ENCODE results near the gene DFFB. TPM values are rescaled to one million over a fixed set of nuclear protein-coding genes. Genes with fewer than 3 reads are reported as not detected.

DFFB gene
- total RNA-seq, 1 experiment from 2014 or later, result 17.1 TPM

DNA sequence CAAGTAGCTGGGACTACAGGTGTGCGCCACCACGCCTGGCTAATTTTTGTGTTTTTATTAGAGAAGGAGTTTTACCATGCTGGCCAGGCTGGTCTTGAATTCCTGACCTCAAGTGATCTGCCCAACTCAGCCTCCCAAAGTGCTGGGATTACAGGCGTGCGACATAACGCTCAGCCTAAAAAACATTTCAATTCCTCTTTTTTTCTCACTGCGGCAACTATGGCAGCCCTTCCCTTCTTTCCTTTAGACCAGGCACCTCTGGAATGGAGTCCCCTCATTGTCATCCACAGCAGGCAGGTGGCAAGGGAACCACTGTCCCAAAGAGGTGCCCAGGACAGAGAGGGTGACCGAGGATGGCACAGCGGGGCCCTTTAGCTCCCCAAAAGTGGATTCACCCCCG is 14.4 kb upstream of the DFFB start:
- BruUV-seq (replicated peaks), result no TSS peak
- H3K9me2 ChIP-seq (replicated peaks; ENCODE audit: low read length), result no peaks in the 10 kb centered on the region

GRCh38 chr1:3846541-3846940 is 10.7 kb upstream of the DFFB start:
- POLR2A ChIA-PET (ENCODE audit: unreplicated experiment), result no interaction called here
- H3K9me2 ChIP-seq (replicated peaks; ENCODE audit: low read length), result no peaks in the 10 kb centered on the region
- no peak overlapping the region for H3K27ac ChIP-seq (ENCODE audit: low read length)
- DNase-seq, result no peak
- H3K4me1 ChIP-seq (ENCODE audit: insufficient read depth, low read length), result no peaks in the 10 kb centered on the region
- BruUV-seq (replicated peaks), result no TSS peak
- no peaks in the 10 kb centered on the region for H3K79me2 ChIP-seq (ENCODE audit: low read length)
- peaks cover 37% of the 10 kb centered on the region for H3K36me3 ChIP-seq (ENCODE audit: low read depth, low read length)
- H3K4me3 ChIP-seq (ENCODE audit: low read length), result no peak overlapping the region
- 0 out of 2 replicates have a peak, but pooled peaks cover 4% of the 10 kb centered on the region for H4K20me1 ChIP-seq (ENCODE audit: low read length)
- H3K4me2 ChIP-seq (ENCODE audit: low read length), result no peak overlapping the region
- no peaks in the 10 kb centered on the region for H3K27me3 ChIP-seq (ENCODE audit: low read length)
- H3F3A ChIP-seq (ENCODE audit: low read length, unreplicated experiment), result no peaks in the 10 kb centered on the region
- no peak for ATAC-seq
- H2AFZ ChIP-seq (ENCODE audit: low read length), result no peak overlapping the region
- no peak overlapping the region for H3K9ac ChIP-seq (ENCODE audit: low read length)
- TF ChIP-seq CTCF (conservative IDR thresholded peaks at IDR 0.05; ENCODE audit: low read depth, low read length), result no peak
- no peak for TF ChIP-seq EZH2 (IDR thresholded peaks at IDR 0.05; ENCODE audit: low read length, unreplicated experiment)
- no peak for TF ChIP-seq EZH2phosphoT487 (IDR thresholded peaks at IDR 0.05; ENCODE audit: borderline replicate concordance, low read length)
- intact Hi-C loops (cut with micrococcal nuclease), result no loop called here
- CTCF ChIA-PET, result no interaction called here
- H3K9me3 ChIP-seq (ENCODE audit: low read length), result no peaks in the 10 kb centered on the region

More for the DNA sequence above, 14.4 kb upstream of the DFFB start:
- H4K20me1 ChIP-seq (ENCODE audit: low read length), result 0 out of 2 replicates have a peak, but pooled peaks cover 4% of the 10 kb centered on the region
- no peaks in the 10 kb centered on the region for H3K79me2 ChIP-seq (ENCODE audit: low read length)
- no peak overlapping the region for H3K27ac ChIP-seq (ENCODE audit: low read length)
- peaks cover 2% of the 10 kb centered on the region; the same call in 1 of the 2 replicates for H3K9me3 ChIP-seq (ENCODE audit: low read length)
- peaks cover 50% of the 10 kb centered on the region for H3K36me3 ChIP-seq (ENCODE audit: low read depth, low read length)
- no peaks in the 10 kb centered on the region for H3F3A ChIP-seq (ENCODE audit: low read length, unreplicated experiment)
- H3K27me3 ChIP-seq (ENCODE audit: low read length), result no peaks in the 10 kb centered on the region
- H2AFZ ChIP-seq (ENCODE audit: low read length), result no peak overlapping the region
- intact Hi-C loops (cut with micrococcal nuclease), result no loop called here
- DNase-seq, result no peak
- ChIA-PET CTCF (interaction anchor here (0.6 kb wide), 1 partner anchor 14 kb away, joined by 4 read pairs; no protein-coding TSS in a partner anchor), POLR2A (ENCODE audit: unreplicated experiment) (no interaction called here)
- H3K4me3 ChIP-seq (ENCODE audit: low read length), result no peak overlapping the region
- H3K9ac ChIP-seq (ENCODE audit: low read length), result no peak overlapping the region
- H3K4me2 ChIP-seq (ENCODE audit: low read length), result no peak overlapping the region
- H3K4me1 ChIP-seq (ENCODE audit: insufficient read depth, low read length), result no peaks in the 10 kb centered on the region
- no peak for ATAC-seq
- TF ChIP-seq EZH2 (IDR thresholded peaks at IDR 0.05; ENCODE audit: low read length, unreplicated experiment) (no peak), CTCF (conservative IDR thresholded peaks at IDR 0.05; ENCODE audit: low read depth, low read length) (no peak), EZH2phosphoT487 (IDR thresholded peaks at IDR 0.05; ENCODE audit: borderline replicate concordance, low read length) (no peak)

DNA sequence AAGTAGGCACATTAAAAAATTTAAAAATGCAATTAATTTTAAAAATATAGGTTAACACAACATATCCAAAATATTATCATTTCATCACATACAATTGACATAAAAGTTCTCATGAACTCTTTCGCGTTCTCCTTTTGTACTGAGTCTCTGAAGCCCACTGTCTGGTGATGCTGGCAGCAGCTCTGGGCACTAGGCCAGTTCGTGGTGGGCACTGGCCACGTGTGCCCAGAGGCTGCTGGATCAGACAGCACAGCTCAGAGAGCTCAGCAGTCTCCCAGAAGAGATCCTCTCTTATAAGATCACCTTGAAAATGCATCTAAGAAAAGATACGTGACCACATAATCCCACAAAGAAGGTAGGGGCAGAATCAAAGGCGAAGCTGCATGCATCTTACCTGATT is 10.2 kb upstream of the DFFB start:
- no peak overlapping the region for H2AFZ ChIP-seq (ENCODE audit: low read length)
- CTCF ChIA-PET, result no interaction called here
- no peak overlapping the region for H3K27ac ChIP-seq (ENCODE audit: low read length)
- no peak overlapping the region for H3K4me2 ChIP-seq (ENCODE audit: low read length)
- no peak for DNase-seq
- no peaks in the 10 kb centered on the region for H3K27me3 ChIP-seq (ENCODE audit: low read length)
- H3K4me1 ChIP-seq (ENCODE audit: insufficient read depth, low read length), result no peaks in the 10 kb centered on the region
- H3K36me3 ChIP-seq (ENCODE audit: low read depth, low read length), result peaks cover 36% of the 10 kb centered on the region
- no peaks in the 10 kb centered on the region for H3K9me2 ChIP-seq (replicated peaks; ENCODE audit: low read length)
- ATAC-seq, result no peak
- no peaks in the 10 kb centered on the region for H3F3A ChIP-seq (ENCODE audit: low read length, unreplicated experiment)
- no peak for TF ChIP-seq CTCF (conservative IDR thresholded peaks at IDR 0.05; ENCODE audit: low read depth, low read length)
- no peak for TF ChIP-seq EZH2 (IDR thresholded peaks at IDR 0.05; ENCODE audit: low read length, unreplicated experiment)
- no peak for TF ChIP-seq EZH2phosphoT487 (IDR thresholded peaks at IDR 0.05; ENCODE audit: borderline replicate concordance, low read length)
- intact Hi-C loops (cut with micrococcal nuclease), result no loop called here
- BruUV-seq (replicated peaks), result no TSS peak
- 0 out of 2 replicates have a peak, but pooled peaks cover 4% of the 10 kb centered on the region for H4K20me1 ChIP-seq (ENCODE audit: low read length)
- POLR2A ChIA-PET (ENCODE audit: unreplicated experiment), result no interaction called here
- H3K4me3 ChIP-seq (ENCODE audit: low read length), result no peak overlapping the region
- H3K9me3 ChIP-seq (ENCODE audit: low read length), result no peaks in the 10 kb centered on the region
- no peak overlapping the region for H3K9ac ChIP-seq (ENCODE audit: low read length)
- no peaks in the 10 kb centered on the region for H3K79me2 ChIP-seq (ENCODE audit: low read length)
